K562 (cell line): ENCODE data around the gene EEFSEC. TPM values are rescaled to one million over a fixed set of nuclear protein-coding genes. Genes with fewer than 3 reads are reported as not detected.

Source experiments
- ATAC-seq: fragments of 200-7000 bp; cut with Tn5 transposase; 3 replicates; pipeline ENCODE4 v1.9.1; 2020; ENCODE audit warnings: moderate library complexity
- BruUV-seq: library from RNA; stranded (reverse); fragments of 400-500 nt; replicated peaks from 2 replicates; lab custom pipeline; 2021; lab: Mats Ljungman, UMichigan
- CTCF ChIA-PET: fragments of 300-600 bp; formaldehyde crosslinking; extraction: SDS; loops from one replicate; lab custom pipeline; 2021; ENCODE audit warnings: low intra/inter-chr PET ratio; lab: Yijun Ruan, JAX
- POLR2A ChIA-PET: fragments of 300-600, 350-650 bp; sonication (Branson Sonifier 250); formaldehyde crosslinking; extraction: SDS; loops from one replicate; lab custom pipeline; 2021; ENCODE audit warnings: antibody characterized with exemption, inconsistent platforms; lab: Yijun Ruan, JAX
- DNase-seq, 4 experiments: peaks; one replicate each; pipeline versions ENCODE4 v3.0.0 to v3.0.0-alpha.2; 2011 to 2018; ENCODE audit warnings: low spot score in 3 of 4, mixed read lengths in 3 of 4; ENCODE audit errors: extremely low read depth in 1 of 4
- FAIRE-seq: peaks from 2 replicates; lab custom pipeline; 2011; peaks lifted over from hg19 to GRCh38; lab: Jason Lieb, UNC
- H2AFZ ChIP-seq: 2 replicates; pipeline ENCODE4 v1.6.0; 2011; ENCODE audit warnings: low read depth, low read length, control low read depth, inconsistent platforms
- H3K27ac ChIP-seq: fragments of 200-600 bp; 3 replicates; pipeline ENCODE4 v1.8.0; 2011; ENCODE audit warnings: low read depth, mild to moderate bottlenecking, control low read depth, inconsistent platforms, low read length, moderate library complexity, mixed read lengths; ENCODE audit errors: extremely low read depth
- H3K27me3 ChIP-seq, 2 experiments: fragments of 300-600 bp in 1 of 2; 2 replicates in 1 of 2; 3 replicates in 1 of 2; pipeline versions ENCODE4 v1.6.0 to v1.8.0; 2011; ENCODE audit warnings: inconsistent platforms in 2 of 2, low read length in 2 of 2, mild to moderate bottlenecking in 1 of 2, mixed read lengths in 1 of 2, moderate library complexity in 1 of 2; ENCODE audit not compliant: control insufficient read depth in 2 of 2, insufficient read depth in 2 of 2
- H3K36me3 ChIP-seq: fragments of 300-600 bp; 3 replicates; pipeline ENCODE4 v1.8.0; 2011; ENCODE audit warnings: mild to moderate bottlenecking, low read length, inconsistent platforms; ENCODE audit not compliant: control insufficient read depth, insufficient read depth
- H3K4me1 ChIP-seq, 2 experiments: fragments of 200-600 bp in 1 of 2; replicated peaks in 1 of 2; 2 replicates in 1 of 2; 3 replicates in 1 of 2; pipeline versions ENCODE4 v1.5.1 to v1.8.0; 2011; ENCODE audit warnings: inconsistent platforms in 2 of 2, low read length in 2 of 2, mild to moderate bottlenecking in 1 of 2, mixed read lengths in 1 of 2, moderate library complexity in 1 of 2; ENCODE audit not compliant: control insufficient read depth in 2 of 2, insufficient read depth in 2 of 2
- H3K4me2 ChIP-seq: 2 replicates; pipeline ENCODE4 v1.6.1; 2011; ENCODE audit warnings: low read length, control low read depth, inconsistent platforms, mixed read lengths; ENCODE audit not compliant: insufficient read depth
- H3K4me3 ChIP-seq: fragments of 200-600 bp; sonication (generic), shearing (Covaris generic); 2 replicates; pipeline ENCODE4 v1.5.1; 2016; ENCODE audit warnings: control low read depth, inconsistent platforms
- H3K79me2 ChIP-seq: fragments of 200-600 bp; 3 replicates; pipeline ENCODE4 v1.8.0; 2011; ENCODE audit warnings: low read length, inconsistent platforms; ENCODE audit not compliant: control insufficient read depth, insufficient read depth
- H3K9ac ChIP-seq, 2 experiments: 2 replicates each; pipeline versions ENCODE4 v1.6.0 to v1.6.1; 2011; ENCODE audit warnings: low read depth in 2 of 2, low read length in 2 of 2, control low read depth in 1 of 2, inconsistent platforms in 1 of 2, mild to moderate bottlenecking in 1 of 2, mixed read lengths in 1 of 2; ENCODE audit not compliant: insufficient read depth in 1 of 2
- H3K9me1 ChIP-seq: one replicate; pipeline ENCODE4 v1.6.0; 2011; ENCODE audit warnings: inconsistent platforms, mild to moderate bottlenecking, low read length, moderate library complexity; ENCODE audit not compliant: control insufficient read depth, insufficient read depth
- H3K9me3 ChIP-seq: replicated peaks from 2 replicates; pipeline ENCODE4 v1.5.1; 2011; ENCODE audit warnings: low read depth, low read length, inconsistent platforms; ENCODE audit not compliant: control insufficient read depth, insufficient read depth
- H4K20me1 ChIP-seq: replicated peaks from 2 replicates; pipeline ENCODE4 v1.6.1; 2011; ENCODE audit warnings: low read length, inconsistent platforms, mixed read lengths; ENCODE audit not compliant: control insufficient read depth, insufficient read depth
- BCOR ChIP-seq: fragments of 450-650 bp; IDR thresholded peaks from 2 replicates; pipeline ENCODE4 v1.6.1; 2016
- EGR1 ChIP-seq: fragments of 450-650 bp; conservative IDR thresholded peaks from 2 replicates; pipeline ENCODE4 v1.6.1; 2017; ENCODE audit warnings: mild to moderate bottlenecking
- GABPA ChIP-seq: fragments of 200-800 bp; sonication (Bioruptor generic); conservative IDR thresholded peaks from 2 replicates; pipeline ENCODE4 v1.6.1; 2016; ENCODE audit warnings: low read depth, missing genetic modification characterization, missing compliant biosample characterization
- GTF2A2 ChIP-seq: IDR thresholded peaks from 2 replicates; pipeline ENCODE4 v1.6.1; 2016; ENCODE audit warnings: mild to moderate bottlenecking, missing genetic modification characterization, missing compliant biosample characterization
- MEF2D ChIP-seq: conservative IDR thresholded peaks from 2 replicates; pipeline ENCODE4 v1.6.1; 2016; ENCODE audit warnings: low read depth, missing genetic modification characterization, missing compliant biosample characterization
- NFYB ChIP-seq: IDR thresholded peaks from 2 replicates; pipeline ENCODE4 v1.6.1; 2011; ENCODE audit warnings: mild to moderate bottlenecking, moderate library complexity; ENCODE audit not compliant: insufficient read length; ENCODE audit errors: extremely low read depth
- POLR2AphosphoS2 ChIP-seq: IDR thresholded peaks from 2 replicates; pipeline ENCODE4 v1.6.1; 2012; ENCODE audit warnings: low read length, improper control_type of control experiment
- RBFOX2 ChIP-seq: fragments of 200-400 bp; formaldehyde crosslinking; IDR thresholded peaks from 2 replicates; pipeline ENCODE4 v1.6.1; 2017; ENCODE audit warnings: low read depth, mild to moderate bottlenecking, low read length, moderate library complexity
- TFAM ChIP-seq: fragments of 250-450 bp; sonication (Bioruptor Pico); conservative IDR thresholded peaks from 2 replicates; pipeline ENCODE4 v1.5.0; 2021; ENCODE audit warnings: mild to moderate bottlenecking, moderate library complexity
- TSC22D4 ChIP-seq: fragments of 450-650 bp; IDR thresholded peaks from 2 replicates; pipeline ENCODE4 v1.6.1; 2016; ENCODE audit warnings: missing genetic modification characterization, missing biosample characterization, control low read depth
- ZHX1 ChIP-seq: fragments of 150-350 bp; conservative IDR thresholded peaks from 2 replicates; pipeline ENCODE4 v1.6.1; 2014; ENCODE audit warnings: low read length
- ZNF134 ChIP-seq: fragments of 250-450 bp; sonication (Bioruptor Pico); conservative IDR thresholded peaks from 2 replicates; pipeline ENCODE4 v1.4.0; 2020
- ZNF696 ChIP-seq: fragments of 250-450 bp; sonication (Bioruptor Pico); conservative IDR thresholded peaks from 2 replicates; pipeline ENCODE4 v1.4.0; 2020; ENCODE audit warnings: mild to moderate bottlenecking, moderate library complexity
- WGBS: fragments of 100-300 bp; shearing (Covaris generic); methylation state at CpG from one replicate; pipeline ENCODE4 v1.1.6; 2016; ENCODE audit warnings: low coverage, mixed read lengths; ENCODE audit not compliant: insufficient coverage; ENCODE audit errors: missing lambda C conversion rate; 5-methylcytosine and 5-hydroxymethylcytosine counted together
- in situ Hi-C: fragments of 300-500 bp; cut with MboI; formaldehyde crosslinking; loops from 4 replicates; pipeline ENCODE4 v1.15.0; 2018; ENCODE audit warnings: inconsistent platforms, mixed read lengths
- intact Hi-C: fragments of 100-400 bp; cut with micrococcal nuclease; formaldehyde crosslinking; loops from 2 replicates; pipeline ENCODE4 v1.14.2; 2022
- polyA plus RNA-seq, 8 experiments: library from polyadenylated mRNA; depleted of rRNA in 4 of 8; stranded (reverse) in 5 of 8; unstranded in 3 of 8; fragments of >200 nt; fragmentation: Nextera tagmentation in 2 of 8; fragmentation: Illumina TruSeq in 1 of 8; extraction: Ambion mirVana in 2 of 8; extraction: Trizol in 1 of 8; gene quantifications; 2 replicates each; pipeline versions ENCODE4 v1.2.1 to v1.2.3, GENCODE V29; 2011 to 2014; ENCODE audit warnings: inconsistent platforms in 1 of 8, missing spikeins in 1 of 8
- total RNA-seq, 7 experiments: library from RNA; depleted of rRNA in 6 of 7; stranded (reverse); fragments of >200 nt in 6 of 7; fragmentation: Illumina TruSeq in 2 of 7; extraction: Trizol in 2 of 7; gene quantifications; 2 replicates each; pipeline versions ENCODE4 v1.2.1 to v1.2.3, GENCODE V29; 2011 to 2021; ENCODE audit warnings: low replicate concordance in 1 of 7
- TF ChIP-seq, protein P1 (sequence below): fragments of 450-650 bp; formaldehyde crosslinking; conservative IDR thresholded peaks from 2 replicates; pipeline ENCODE4 v1.4.0; 2022; ENCODE audit warnings: mild to moderate bottlenecking, missing genetic modification characterization

Gene EEFSEC
- total and polyA plus RNA-seq, 9 of the 15 experiments (the other 6 are each of a cell fraction or from before 2014, with no cell fraction given): 0.35 to 11.8 (median 7.7) TPM

GRCh38 chr3:128418900-128419299 is 265.6 kb downstream of the EEFSEC start:
- no peaks in the 10 kb centered on the region for H3K9me1 ChIP-seq
- no peak overlapping the region for H2AFZ ChIP-seq
- TF ChIP-seq TFAM (CRISPR knock-in tag) (no peak), GTF2A2 (no peak), ZNF696 (CRISPR knock-in tag) (no peak), BCOR (no peak), MEF2D (tag) (no peak), TSC22D4 (no peak), EGR1 (no peak), RBFOX2 (no peak), ZNF134 (CRISPR knock-in tag) (no peak), POLR2AphosphoS2 (no peak), GABPA (no peak), NFYB (no peak), ZHX1 (no peak)
- TF ChIP-seq, protein P1, sequence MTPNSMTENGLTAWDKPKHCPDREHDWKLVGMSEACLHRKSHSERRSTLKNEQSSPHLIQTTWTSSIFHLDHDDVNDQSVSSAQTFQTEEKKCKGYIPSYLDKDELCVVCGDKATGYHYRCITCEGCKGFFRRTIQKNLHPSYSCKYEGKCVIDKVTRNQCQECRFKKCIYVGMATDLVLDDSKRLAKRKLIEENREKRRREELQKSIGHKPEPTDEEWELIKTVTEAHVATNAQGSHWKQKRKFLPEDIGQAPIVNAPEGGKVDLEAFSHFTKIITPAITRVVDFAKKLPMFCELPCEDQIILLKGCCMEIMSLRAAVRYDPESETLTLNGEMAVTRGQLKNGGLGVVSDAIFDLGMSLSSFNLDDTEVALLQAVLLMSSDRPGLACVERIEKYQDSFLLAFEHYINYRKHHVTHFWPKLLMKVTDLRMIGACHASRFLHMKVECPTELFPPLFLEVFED: no peak
- H3K9me3 ChIP-seq: peaks cover 2% of the 10 kb centered on the region; the same call in 1 of the 2 replicates
- 85% methylated on average over 2 of the region's 2 CpGs for WGBS
- H3K4me3 ChIP-seq: no peak overlapping the region
- no TSS peak for BruUV-seq
- 0 out of 3 replicates have a peak overlapping the region, but pooled peaks have one; percentile 54 for H3K27ac ChIP-seq
- no peak for ATAC-seq
- H4K20me1 ChIP-seq: no peaks in the 10 kb centered on the region
- H3K4me1 ChIP-seq: peaks cover 63 to 88% of the 10 kb centered on the region in 2 experiments
- POLR2A ChIA-PET: no interaction called here
- in situ Hi-C loops: no loop called here
- no peak for DNase-seq
- CTCF ChIA-PET: no interaction called here
- H3K36me3 ChIP-seq: peaks cover 3% of the 10 kb centered on the region; the same call in 1 of the 3 replicates
- peaks cover 38% of the 10 kb centered on the region for H3K79me2 ChIP-seq
- intact Hi-C loops: no loop called here
- H3K4me2 ChIP-seq: no peak overlapping the region
- H3K9ac ChIP-seq: no peak overlapping the region
- FAIRE-seq: no peak
- no peaks in the 10 kb centered on the region for H3K27me3 ChIP-seq
